GM12801 (cell line): ENCODE results near the gene CREB3L1.

ENCODE experiments used
- CTCF ChIP-seq: IDR thresholded peaks from one replicate; pipeline ENCODE4 v1.5.1; 2011; ENCODE audit warnings: control low read depth; ENCODE audit not compliant: insufficient read length; ENCODE audit errors: extremely low read depth

Gene CREB3L1

GRCh38 chr11:46357483-46357936 is 80.0 kb downstream of the CREB3L1 start:
- TF ChIP-seq CTCF: no peak

- TF ChIP-seq CTCF: no peak
These were observed 82.5 kb downstream of the CREB3L1 start for GRCh38 chr11:46359953-46360352.

- no peak for TF ChIP-seq CTCF
These were observed 83.4 kb downstream of the CREB3L1 start for GRCh38 chr11:46360878-46361277.

GRCh38 chr11:46361283-46362155 is 84.1 kb downstream of the CREB3L1 start:
- TF ChIP-seq CTCF: no peak

- no peak for TF ChIP-seq CTCF
These were observed 84.9 kb downstream of the CREB3L1 start for GRCh38 chr11:46362156-46363030.

GRCh38 chr11:46363031-46363407 is 85.6 kb downstream of the CREB3L1 start:
- TF ChIP-seq CTCF: no peak

- no peak for TF ChIP-seq CTCF
These were observed 86.1 kb downstream of the CREB3L1 start for GRCh38 chr11:46363455-46364005.
